ENCODE data around the gene PI4K2A.

DNA sequence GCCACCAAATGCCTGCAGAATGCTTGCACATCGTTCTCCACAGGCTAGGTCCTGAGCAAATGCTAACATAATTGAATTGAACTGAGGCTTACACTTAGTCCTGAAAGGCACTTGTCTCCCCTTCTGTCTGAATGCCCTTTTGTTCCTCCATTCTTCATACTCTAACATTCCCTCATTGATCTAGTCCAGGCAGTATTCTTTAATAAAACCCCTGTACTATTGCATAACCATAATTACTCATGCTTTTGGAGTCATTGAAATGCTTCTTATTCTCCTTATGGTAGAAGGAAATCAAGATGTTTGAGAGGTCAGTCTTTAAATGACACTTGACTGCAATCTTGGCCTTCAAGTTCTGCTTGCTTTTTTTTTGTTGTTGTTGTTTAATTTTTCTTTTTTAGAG, 7.1 kb downstream of the PI4K2A start:
- TF ChIP-seq CTCF (IDR thresholded peaks at IDR 0.05) = no peak
- TF ChIP-seq POLR2A (IDR thresholded peaks at IDR 0.05) = no peak
